Measurements from ENCODE around the gene DNHD1. TPM values are rescaled to one million over a fixed set of nuclear protein-coding genes. Genes with fewer than 3 reads are reported as not detected.

Gene DNHD1
- total RNA-seq, 6 experiments from 2014 or later: 1.4 to 2.3 (median 1.6) TPM

- Mint-ChIP-seq H3K27ac (no peak overlapping the region), H3K9me3 (no peaks in the 10 kb centered on the region), H3K4me1 (ENCODE audit: low read depth) (no peaks in the 10 kb centered on the region; the same call in 1 of the 2 replicates), H3K4me3 (no peak overlapping the region), H3K36me3 (ENCODE audit: low read depth) (peaks cover 9% of the 10 kb centered on the region), H3K27me3 (ENCODE audit: insufficient read depth) (no peaks in the 10 kb centered on the region)
- no peak for DNase-seq
- TF ChIP-seq CTCF (IDR thresholded peaks at IDR 0.05): no peak
These were observed 123.6 kb downstream of the DNHD1 start for GRCh38 chr11:6620636-6621035.

Other genes with a start within 250 kb of the DNHD1 start
- gene CCKBR, start 237.4 kb upstream of the DNHD1 start, total RNA-seq (2021; fragmentation: NEBNext Ultra II Directional; extraction: Animal tissue kit (Norgen Biotek cat#: 25700)): not detected
- gene CAVIN3, start 176.8 kb upstream of the DNHD1 start, total RNA-seq (2021; fragmentation: NEBNext Ultra II Directional; extraction: Animal tissue kit (Norgen Biotek cat#: 25700)): 100 to 1,000 TPM; 140 to 235 (median 203) TPM
- 100 to 1,000 TPM; 117 to 145 (median 123) TPM for gene SMPD1, start 106.8 kb upstream of the DNHD1 start, total RNA-seq (2021; fragmentation: NEBNext Ultra II Directional; extraction: Animal tissue kit (Norgen Biotek cat#: 25700))
- gene APBB1, start 78.2 kb upstream of the DNHD1 start, total RNA-seq (2021; fragmentation: NEBNext Ultra II Directional; extraction: Animal tissue kit (Norgen Biotek cat#: 25700)): 10 to 100 TPM; 32.3 to 38.7 (median 35.4) TPM
- under 1 TPM; 0.29 to 0.76 (median 0.55) TPM for gene HPX, start 56.3 kb upstream of the DNHD1 start, total RNA-seq (2021; fragmentation: NEBNext Ultra II Directional; extraction: Animal tissue kit (Norgen Biotek cat#: 25700))
- 10 to 100 TPM; 14.3 to 19.1 (median 17.4) TPM for gene TRIM3, start 23.3 kb upstream of the DNHD1 start, total RNA-seq (2021; fragmentation: NEBNext Ultra II Directional; extraction: Animal tissue kit (Norgen Biotek cat#: 25700))
- gene ARFIP2, start 15.9 kb upstream of the DNHD1 start, total RNA-seq (2021; fragmentation: NEBNext Ultra II Directional; extraction: Animal tissue kit (Norgen Biotek cat#: 25700)): 10 to 100 TPM; 60.9 to 72.4 (median 67.7) TPM
- 10 to 100 TPM; 29.0 to 39.3 (median 31.0) TPM for gene TIMM10B, start 15.8 kb upstream of the DNHD1 start, total RNA-seq (2021; fragmentation: NEBNext Ultra II Directional; extraction: Animal tissue kit (Norgen Biotek cat#: 25700))
- 10 to 100 TPM; 18.5 to 26.7 (median 20.2) TPM for gene RRP8, start 106.3 kb downstream of the DNHD1 start, total RNA-seq (2021; fragmentation: NEBNext Ultra II Directional; extraction: Animal tissue kit (Norgen Biotek cat#: 25700))
- gene ILK, start 106.5 kb downstream of the DNHD1 start, total RNA-seq (2021; fragmentation: NEBNext Ultra II Directional; extraction: Animal tissue kit (Norgen Biotek cat#: 25700)): 100 to 1,000 TPM; 195 to 245 (median 223) TPM
- gene TAF10, start 114.9 kb downstream of the DNHD1 start, total RNA-seq (2021; fragmentation: NEBNext Ultra II Directional; extraction: Animal tissue kit (Norgen Biotek cat#: 25700)): 100 to 1,000 TPM; 148 to 205 (median 192) TPM
- gene TPP1, start 122.1 kb downstream of the DNHD1 start, total RNA-seq (2021; fragmentation: NEBNext Ultra II Directional; extraction: Animal tissue kit (Norgen Biotek cat#: 25700)): 10 to 100 TPM; 50.1 to 61.7 (median 54.1) TPM
- gene DCHS1, start 158.5 kb downstream of the DNHD1 start, total RNA-seq (2021; fragmentation: NEBNext Ultra II Directional; extraction: Animal tissue kit (Norgen Biotek cat#: 25700)): 1 to 10 TPM; 1.4 to 2.8 (median 2.3) TPM
- gene MRPL17, start 186.1 kb downstream of the DNHD1 start, total RNA-seq (2021; fragmentation: NEBNext Ultra II Directional; extraction: Animal tissue kit (Norgen Biotek cat#: 25700)): 100 to 1,000 TPM in 1 of 6 experiments, 10 to 100 TPM in 5; 79.5 to 111 (median 89.4) TPM